PC-3 (cell line): ENCODE data around the gene MOV10. TPM values are rescaled to one million over a fixed set of nuclear protein-coding genes. Genes with fewer than 3 reads are reported as not detected.
"Not testable (repeated sequence)": the region's sequence is repeated elsewhere in the genome, so short reads cannot be mapped to it uniquely, and the experiment has no call there.

Source experiments
- ATAC-seq: fragments of 200-7000 bp; cut with Tn5 transposase; 2 replicates; pipeline ENCODE4 v1.9.1; 2020; ENCODE audit warnings: mild to moderate bottlenecking, moderate library complexity
- BruUV-seq: library from RNA; stranded (reverse); fragments of 400-500 nt; replicated peaks from 2 replicates; lab custom pipeline; 2021; lab: Mats Ljungman, UMichigan
- CTCF ChIA-PET: fragments of 300-600 bp; sonication (Branson Sonifier 250); formaldehyde crosslinking; loops from one replicate; lab custom pipeline; 2022; ENCODE audit warnings: antibody characterized with exemption; lab: Charles Lee
- POLR2A ChIA-PET: fragments of 300-600 bp; sonication (Branson Sonifier 250); formaldehyde crosslinking; loops from one replicate; lab custom pipeline; 2022; ENCODE audit warnings: antibody characterized with exemption; ENCODE audit not compliant: unreplicated experiment; lab: Charles Lee
- DNase-seq: peaks from one replicate; pipeline ENCODE4 v3.0.0-alpha.2; 2015
- H2AFZ ChIP-seq: fragments of 300-600 bp; sonication (generic); 2 replicates; pipeline ENCODE4 v1.6.0; 2016; ENCODE audit warnings: antibody characterized with exemption, low read length
- H3F3A ChIP-seq: fragments of 300-600 bp; sonication (generic); one replicate; pipeline ENCODE4 v1.6.0; 2017; ENCODE audit warnings: antibody characterized with exemption, low read length, control low read depth, mild to moderate bottlenecking; ENCODE audit not compliant: unreplicated experiment
- H3K27ac ChIP-seq: fragments of 300-600 bp; sonication (generic); 2 replicates; pipeline ENCODE4 v1.5.1; 2016; ENCODE audit warnings: mild to moderate bottlenecking, low read length
- H3K27me3 ChIP-seq: fragments of 300-600 bp; sonication (generic); 2 replicates; pipeline ENCODE4 v1.6.1; 2016; ENCODE audit warnings: low read length, mixed read lengths
- H3K36me3 ChIP-seq: fragments of 300-600 bp; sonication (generic); 2 replicates; pipeline ENCODE4 v1.6.1; 2016; ENCODE audit warnings: low read depth, mixed run types, low read length, mixed read lengths
- H3K4me1 ChIP-seq: fragments of 300-600 bp; sonication (generic); 2 replicates; pipeline ENCODE4 v1.5.1; 2016; ENCODE audit warnings: low read length; ENCODE audit not compliant: insufficient read depth
- H3K4me2 ChIP-seq: fragments of 300-600 bp; sonication (generic); 2 replicates; pipeline ENCODE4 v1.6.0; 2016; ENCODE audit warnings: low read length
- H3K4me3 ChIP-seq: fragments of 300-600 bp; sonication (generic); 2 replicates; pipeline ENCODE4 v1.5.1; 2016; ENCODE audit warnings: mild to moderate bottlenecking, low read length, mixed read lengths
- H3K79me2 ChIP-seq: fragments of 300-600 bp; sonication (generic); 2 replicates; pipeline ENCODE4 v1.6.1; 2017; ENCODE audit warnings: low read length, mixed read lengths
- H3K9ac ChIP-seq: fragments of 300-600 bp; sonication (generic); 2 replicates; pipeline ENCODE4 v1.6.0; 2016; ENCODE audit warnings: mild to moderate bottlenecking, low read length
- H3K9me2 ChIP-seq: fragments of 300-600 bp; sonication (generic); replicated peaks from 2 replicates; pipeline ENCODE4 v1.6.1; 2016; ENCODE audit warnings: mixed run types, low read length, mixed read lengths
- H3K9me3 ChIP-seq: fragments of 300-600 bp; sonication (generic); 2 replicates; pipeline ENCODE4 v1.6.1; 2016; ENCODE audit warnings: low read length, mixed read lengths
- H4K20me1 ChIP-seq: fragments of 300-600 bp; sonication (generic); 2 replicates; pipeline ENCODE4 v1.6.1; 2016; ENCODE audit warnings: low read length, mixed read lengths
- EZH2 ChIP-seq: fragments of 300-600 bp; sonication (generic); IDR thresholded peaks from one replicate; pipeline ENCODE4 v1.6.1; 2017; ENCODE audit warnings: antibody characterized with exemption, mild to moderate bottlenecking, low read length; ENCODE audit not compliant: unreplicated experiment
- EZH2phosphoT487 ChIP-seq: fragments of 300-600 bp; sonication (generic); IDR thresholded peaks from 2 replicates; pipeline ENCODE4 v1.6.1; 2018; ENCODE audit warnings: mild to moderate bottlenecking, antibody characterized with exemption, low read length, borderline replicate concordance
- intact Hi-C: fragments of 100-400 bp; cut with micrococcal nuclease; formaldehyde crosslinking; loops from 2 replicates; pipeline ENCODE4 v1.9.0; 2023
- total RNA-seq: library from RNA; depleted of rRNA; stranded (reverse); fragments of >200 nt; gene quantifications from 2 replicates; pipeline ENCODE4 v1.2.3, GENCODE V29; 2014
- TF ChIP-seq, protein P1 (sequence below): fragments of 300-600 bp; sonication (generic); conservative IDR thresholded peaks from 2 replicates; pipeline ENCODE4 v1.5.1; 2017; ENCODE audit warnings: antibody characterized with exemption, low read depth, mild to moderate bottlenecking, low read length

MOV10 gene
- total RNA-seq, 1 experiment from 2014 or later: 68.5 TPM

DNA sequence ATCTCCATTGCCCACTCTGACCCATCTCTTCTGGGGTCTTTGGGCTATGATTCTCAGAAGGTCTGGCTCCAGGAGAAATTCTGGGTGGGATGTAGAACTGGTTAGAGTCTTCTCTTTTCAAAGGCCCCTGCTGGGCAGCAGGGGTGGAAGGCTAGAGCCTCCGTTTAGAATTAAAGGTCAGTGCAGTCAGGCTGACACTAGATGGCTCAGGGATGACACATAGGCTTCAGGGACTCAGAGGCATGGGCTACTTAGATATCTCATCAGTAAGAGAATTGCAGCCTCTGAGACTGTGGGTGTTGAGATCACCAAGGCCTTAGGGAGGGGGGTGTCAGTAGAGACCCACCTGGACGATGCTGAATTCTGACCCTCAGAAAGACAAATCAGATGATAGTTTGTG is 53.3 kb downstream of the MOV10 start:
- H3K27ac ChIP-seq: no peak overlapping the region
- H3K4me1 ChIP-seq: peaks cover 6% of the 10 kb centered on the region
- ATAC-seq: peak; percentile 84
- H2AFZ ChIP-seq: no peak overlapping the region
- no peaks in the 10 kb centered on the region for H3F3A ChIP-seq
- no peak overlapping the region for H3K4me2 ChIP-seq
- no peaks in the 10 kb centered on the region for H3K27me3 ChIP-seq
- BruUV-seq: no TSS peak
- no peaks in the 10 kb centered on the region for H3K9me2 ChIP-seq
- peak; percentile 46 for DNase-seq
- intact Hi-C loops: no loop called here
- H3K9ac ChIP-seq: no peak overlapping the region
- H3K36me3 ChIP-seq: no peaks in the 10 kb centered on the region
- no peak overlapping the region for H3K4me3 ChIP-seq
- no peak for TF ChIP-seq EZH2
- TF ChIP-seq, protein P1, sequence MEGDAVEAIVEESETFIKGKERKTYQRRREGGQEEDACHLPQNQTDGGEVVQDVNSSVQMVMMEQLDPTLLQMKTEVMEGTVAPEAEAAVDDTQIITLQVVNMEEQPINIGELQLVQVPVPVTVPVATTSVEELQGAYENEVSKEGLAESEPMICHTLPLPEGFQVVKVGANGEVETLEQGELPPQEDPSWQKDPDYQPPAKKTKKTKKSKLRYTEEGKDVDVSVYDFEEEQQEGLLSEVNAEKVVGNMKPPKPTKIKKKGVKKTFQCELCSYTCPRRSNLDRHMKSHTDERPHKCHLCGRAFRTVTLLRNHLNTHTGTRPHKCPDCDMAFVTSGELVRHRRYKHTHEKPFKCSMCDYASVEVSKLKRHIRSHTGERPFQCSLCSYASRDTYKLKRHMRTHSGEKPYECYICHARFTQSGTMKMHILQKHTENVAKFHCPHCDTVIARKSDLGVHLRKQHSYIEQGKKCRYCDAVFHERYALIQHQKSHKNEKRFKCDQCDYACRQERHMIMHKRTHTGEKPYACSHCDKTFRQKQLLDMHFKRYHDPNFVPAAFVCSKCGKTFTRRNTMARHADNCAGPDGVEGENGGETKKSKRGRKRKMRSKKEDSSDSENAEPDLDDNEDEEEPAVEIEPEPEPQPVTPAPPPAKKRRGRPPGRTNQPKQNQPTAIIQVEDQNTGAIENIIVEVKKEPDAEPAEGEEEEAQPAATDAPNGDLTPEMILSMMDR: peak; percentile 42; the same call in 1 of the 2 replicates
- POLR2A ChIA-PET: no interaction called here
- H3K9me3 ChIP-seq: no peaks in the 10 kb centered on the region
- H4K20me1 ChIP-seq: no peaks in the 10 kb centered on the region
- H3K79me2 ChIP-seq: no peaks in the 10 kb centered on the region
- CTCF ChIA-PET: no interaction called here

DNA sequence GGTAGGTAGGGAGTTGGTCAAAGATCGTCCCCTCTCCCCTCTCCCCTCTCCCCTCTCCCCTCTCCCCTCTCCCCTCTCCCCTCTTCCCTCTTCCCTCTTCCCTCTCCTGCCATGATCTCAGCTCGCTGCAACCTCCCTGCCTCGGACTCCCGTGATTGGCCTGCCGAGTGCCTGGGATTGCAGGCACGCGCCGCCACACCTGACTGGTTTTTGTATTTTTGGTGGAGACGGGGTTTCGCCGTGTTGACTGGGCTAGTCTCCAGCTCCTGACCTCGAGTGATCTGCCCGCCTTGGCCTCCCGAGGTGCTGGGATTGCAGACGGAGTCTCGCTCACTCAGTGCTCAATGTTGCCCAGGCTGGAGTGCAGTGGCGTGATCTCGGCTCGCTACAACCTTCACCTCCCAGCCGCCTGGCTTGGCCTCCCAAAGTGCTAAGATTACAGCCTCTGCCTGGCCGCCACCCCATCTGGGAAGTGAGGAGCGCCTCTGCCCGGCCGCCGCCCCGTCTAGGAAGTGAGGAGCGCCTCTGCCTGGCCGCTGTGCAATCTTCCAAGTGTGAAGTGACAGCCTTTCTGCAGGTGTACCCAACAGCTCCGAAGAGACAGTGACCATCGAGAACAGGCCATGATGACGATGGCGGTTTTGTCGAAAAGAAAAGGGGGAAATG is 54.0 kb downstream of the MOV10 start:
- H3K4me3 ChIP-seq, H3K36me3 ChIP-seq, CTCF ChIA-PET, H3K9me3 ChIP-seq, H3K9me2 ChIP-seq, intact Hi-C loops, H3K27ac ChIP-seq, H3K9ac ChIP-seq, H3K79me2 ChIP-seq, H3F3A ChIP-seq, DNase-seq, POLR2A ChIA-PET, ATAC-seq, H4K20me1 ChIP-seq, H3K4me2 ChIP-seq, H3K27me3 ChIP-seq, BruUV-seq, H2AFZ ChIP-seq: not testable (repeated sequence)
- peaks cover 11% of the 10 kb centered on the region for H3K4me1 ChIP-seq

DNA sequence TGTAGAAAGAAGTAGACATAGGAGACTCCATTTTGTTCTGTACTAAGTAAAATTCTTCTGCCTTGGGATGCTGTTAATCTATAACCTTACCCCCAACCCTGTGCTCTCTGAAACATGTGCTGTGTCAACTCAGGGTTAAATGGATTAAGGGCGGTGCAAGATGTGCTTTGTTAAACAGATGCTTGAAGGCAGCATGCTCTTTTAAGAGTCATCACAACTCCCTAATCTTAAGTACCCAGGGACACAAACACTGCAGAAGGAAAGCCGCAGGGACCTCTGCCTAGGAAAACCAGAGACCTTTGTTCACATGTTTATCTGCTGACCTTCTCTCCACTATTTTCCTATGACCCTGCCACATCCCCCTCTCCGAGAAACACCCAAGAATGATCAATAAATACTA is 54.6 kb downstream of the MOV10 start:
- H3F3A ChIP-seq, H3K9me2 ChIP-seq, H3K36me3 ChIP-seq, H3K9me3 ChIP-seq, H3K27me3 ChIP-seq, BruUV-seq, H3K4me3 ChIP-seq, DNase-seq, intact Hi-C loops, H3K9ac ChIP-seq, H2AFZ ChIP-seq, CTCF ChIA-PET, H4K20me1 ChIP-seq, H3K79me2 ChIP-seq, H3K27ac ChIP-seq, ATAC-seq, H3K4me2 ChIP-seq: not testable (repeated sequence)
- peaks cover 11% of the 10 kb centered on the region for H3K4me1 ChIP-seq
- POLR2A ChIA-PET: interaction anchor here (0.6 kb wide), 1 partner anchor 141 kb away, joined by 3 read pairs; no protein-coding TSS in a partner anchor

DNA sequence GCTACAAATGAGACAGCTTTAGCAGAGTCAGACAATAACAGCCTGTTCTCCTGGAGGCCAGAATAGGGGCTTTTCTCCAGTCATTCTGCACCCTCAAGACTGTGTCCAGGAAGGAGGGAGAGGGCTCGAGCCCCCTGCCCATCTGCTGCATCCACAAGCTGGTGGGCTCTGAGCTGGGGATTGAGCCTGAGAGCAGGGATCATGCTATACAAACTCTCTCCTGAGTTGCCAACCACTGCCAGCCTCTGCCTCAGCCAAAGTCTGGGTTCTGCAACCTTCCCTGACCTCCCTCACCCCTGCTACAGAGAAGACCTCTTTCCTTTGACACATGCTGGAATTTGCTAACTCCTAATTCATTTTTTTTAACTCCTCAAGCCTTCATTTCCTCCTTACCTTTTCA is 55.5 kb downstream of the MOV10 start:
- CTCF ChIA-PET: no interaction called here
- no peaks in the 10 kb centered on the region for H4K20me1 ChIP-seq
- no peaks in the 10 kb centered on the region for H3K27me3 ChIP-seq
- intact Hi-C loops: no loop called here
- DNase-seq (no peak), ATAC-seq (no peak)
- POLR2A ChIA-PET: no interaction called here
- no peak overlapping the region for H3K27ac ChIP-seq
- no peak overlapping the region for H3K9ac ChIP-seq
- H3K79me2 ChIP-seq: no peaks in the 10 kb centered on the region
- peaks cover 11% of the 10 kb centered on the region for H3K4me1 ChIP-seq
- H2AFZ ChIP-seq: no peak overlapping the region
- no peaks in the 10 kb centered on the region for H3K9me2 ChIP-seq
- H3K9me3 ChIP-seq: no peaks in the 10 kb centered on the region
- BruUV-seq: no TSS peak
- H3K36me3 ChIP-seq: no peaks in the 10 kb centered on the region
- no peak overlapping the region for H3K4me2 ChIP-seq
- H3K4me3 ChIP-seq: no peak overlapping the region
- no peaks in the 10 kb centered on the region for H3F3A ChIP-seq
- TF ChIP-seq, protein P1: no peak
- no peak for TF ChIP-seq EZH2
- TF ChIP-seq EZH2phosphoT487: no peak
